ENCODE data around the gene BACE1.
A peak's percentile ranks its signal among the peaks of the same experiment; 100 is the strongest.
"Not testable (repeated sequence)": the region's sequence is repeated elsewhere in the genome, so short reads cannot be mapped to it uniquely, and the experiment has no call there.

BACE1 gene

DNA sequence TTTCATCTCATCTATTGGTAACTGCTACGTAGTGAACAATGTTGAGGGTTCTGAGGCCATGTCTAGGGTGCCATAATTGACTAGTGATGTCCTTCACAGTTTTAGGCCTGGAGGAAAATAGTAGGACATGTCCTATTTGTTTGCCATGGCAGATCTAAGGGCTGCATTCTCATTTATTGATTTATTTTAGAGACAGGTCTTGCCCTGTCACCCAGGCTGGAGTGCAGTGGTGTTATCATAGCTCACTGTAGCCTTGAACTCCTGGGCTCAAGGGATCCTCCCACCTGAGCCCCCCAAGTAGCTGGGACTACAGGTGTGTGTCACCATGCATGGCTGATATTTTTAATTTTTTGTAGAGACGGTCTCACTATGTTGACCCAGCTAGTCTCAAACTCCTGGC lies 16.8 kb upstream of the BACE1 start:
- H3K36me3 ChIP-seq (ENCODE audit: control insufficient read depth, insufficient read depth, low read length), result no peaks in the 10 kb centered on the region
- H3K79me2 ChIP-seq, result no peaks in the 10 kb centered on the region
- TF ChIP-seq, protein P1, sequence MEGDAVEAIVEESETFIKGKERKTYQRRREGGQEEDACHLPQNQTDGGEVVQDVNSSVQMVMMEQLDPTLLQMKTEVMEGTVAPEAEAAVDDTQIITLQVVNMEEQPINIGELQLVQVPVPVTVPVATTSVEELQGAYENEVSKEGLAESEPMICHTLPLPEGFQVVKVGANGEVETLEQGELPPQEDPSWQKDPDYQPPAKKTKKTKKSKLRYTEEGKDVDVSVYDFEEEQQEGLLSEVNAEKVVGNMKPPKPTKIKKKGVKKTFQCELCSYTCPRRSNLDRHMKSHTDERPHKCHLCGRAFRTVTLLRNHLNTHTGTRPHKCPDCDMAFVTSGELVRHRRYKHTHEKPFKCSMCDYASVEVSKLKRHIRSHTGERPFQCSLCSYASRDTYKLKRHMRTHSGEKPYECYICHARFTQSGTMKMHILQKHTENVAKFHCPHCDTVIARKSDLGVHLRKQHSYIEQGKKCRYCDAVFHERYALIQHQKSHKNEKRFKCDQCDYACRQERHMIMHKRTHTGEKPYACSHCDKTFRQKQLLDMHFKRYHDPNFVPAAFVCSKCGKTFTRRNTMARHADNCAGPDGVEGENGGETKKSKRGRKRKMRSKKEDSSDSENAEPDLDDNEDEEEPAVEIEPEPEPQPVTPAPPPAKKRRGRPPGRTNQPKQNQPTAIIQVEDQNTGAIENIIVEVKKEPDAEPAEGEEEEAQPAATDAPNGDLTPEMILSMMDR (IDR thresholded peaks at IDR 0.05), result no peak
- H3K4me3 ChIP-seq (ENCODE audit: low read depth, low read length), result no peak overlapping the region
- H3K9ac ChIP-seq, result no peak overlapping the region
- no peaks in the 10 kb centered on the region for H3K27me3 ChIP-seq (ENCODE audit: control insufficient read depth, insufficient read depth, low read length)
- H3K4me1 ChIP-seq, result no peaks in the 10 kb centered on the region
- H2AFZ ChIP-seq, result no peak overlapping the region
- no peaks in the 10 kb centered on the region for H3K9me3 ChIP-seq (ENCODE audit: control insufficient read depth, low read length)
- no peak overlapping the region for H3K27ac ChIP-seq
- no peak overlapping the region for H3K4me2 ChIP-seq (ENCODE audit: low read length)

- H2AFZ ChIP-seq, result peak overlapping the region; percentile 95
- peak overlapping the region; percentile 50 for H3K4me2 ChIP-seq (ENCODE audit: low read length)
- peak overlapping the region; percentile 28 for H3K9ac ChIP-seq
- no peaks in the 10 kb centered on the region for H3K9me3 ChIP-seq (ENCODE audit: control insufficient read depth, low read length)
- no peaks in the 10 kb centered on the region for H3K79me2 ChIP-seq
- H3K36me3 ChIP-seq (ENCODE audit: control insufficient read depth, insufficient read depth, low read length), result no peaks in the 10 kb centered on the region
- H3K4me3 ChIP-seq (ENCODE audit: low read depth, low read length), result peak overlapping the region; percentile 77
- no peaks in the 10 kb centered on the region for H3K4me1 ChIP-seq
- no peaks in the 10 kb centered on the region for H3K27me3 ChIP-seq (ENCODE audit: control insufficient read depth, insufficient read depth, low read length)
- H3K27ac ChIP-seq, result peak overlapping the region; percentile 76
- TF ChIP-seq, protein P1 (IDR thresholded peaks at IDR 0.05), result no peak
These were observed 12.4 kb upstream of the BACE1 start for GRCh38 chr11:117328375-117329010.

DNA sequence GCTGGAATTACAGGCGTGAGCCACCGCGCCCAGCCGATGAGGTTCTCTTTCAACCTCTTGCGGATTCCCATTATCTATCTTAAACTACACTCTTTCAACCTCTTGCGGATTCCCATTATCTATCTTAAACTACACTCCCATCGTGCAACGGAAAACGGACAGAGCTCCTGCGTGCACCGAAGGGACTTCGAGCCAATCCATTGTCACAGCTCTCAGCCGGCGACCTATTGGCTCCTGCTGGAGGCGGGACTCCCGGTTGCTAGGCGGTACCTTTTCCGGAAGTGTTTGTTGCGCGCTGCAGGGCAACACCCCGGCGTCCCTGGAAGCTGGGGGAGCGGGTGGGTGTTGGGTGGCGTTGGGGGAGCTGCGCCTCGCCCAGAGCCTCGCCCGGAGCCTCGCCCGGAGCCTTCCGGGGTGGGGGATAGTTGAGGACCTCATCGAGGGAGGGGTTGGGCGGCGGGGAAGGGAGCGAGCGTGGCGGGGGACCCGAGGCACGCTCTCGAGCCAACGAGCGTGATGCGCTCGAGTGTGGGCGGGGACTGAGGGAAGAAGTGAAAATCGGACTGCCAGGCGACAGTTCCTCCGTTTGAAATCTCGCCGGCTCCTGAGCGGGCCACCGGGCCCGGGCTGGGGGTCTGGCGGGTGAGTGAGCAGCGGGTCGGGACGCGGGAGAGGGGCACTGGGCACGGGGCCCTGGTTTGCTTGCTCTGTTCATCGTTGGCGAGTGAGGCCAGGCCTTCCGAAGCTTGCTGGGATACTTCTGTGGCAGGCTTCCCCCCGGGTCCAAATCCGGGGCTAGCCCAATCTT lies 11.7 kb upstream of the BACE1 start, which contains the start of gene CEP164:
Gene CEP164, plus strand, starts transcription at position 288 of the 808 bp plus-strand sequence. CDS start 10,733 bp downstream, outside the sequence.
- Histone ChIP-seq H2AFZ (peak within 1 kb of the TSS; percentile 95), H3K27ac (peak within 1 kb of the TSS; percentile 76), H3K4me2 (ENCODE audit: low read length) (peak within 1 kb of the TSS; percentile 50), H3K9me3 (ENCODE audit: control insufficient read depth, low read length) (no peaks in the 10 kb centered on the region), H3K9ac (peak within 1 kb of the TSS; percentile 28), H3K4me3 (ENCODE audit: low read depth, low read length) (peak within 1 kb of the TSS; percentile 77), H3K4me1 (no peaks in the 10 kb centered on the region), H3K27me3 (ENCODE audit: control insufficient read depth, insufficient read depth, low read length) (no peaks in the 10 kb centered on the region), H3K36me3 (ENCODE audit: control insufficient read depth, insufficient read depth, low read length) (no peaks in the 10 kb centered on the region), H3K79me2 (no peaks in the 10 kb centered on the region)
- TF ChIP-seq, protein P1 (IDR thresholded peaks at IDR 0.05), result no peak

GRCh38 chr11:117327255-117327566 lies 11.2 kb upstream of the BACE1 start:
- not testable (repeated sequence) for H3K27me3 ChIP-seq (ENCODE audit: control insufficient read depth, insufficient read depth, low read length); H3K4me2 ChIP-seq (ENCODE audit: low read length); H3K4me1 ChIP-seq; H3K36me3 ChIP-seq (ENCODE audit: control insufficient read depth, insufficient read depth, low read length); H3K9ac ChIP-seq; H3K4me3 ChIP-seq (ENCODE audit: low read depth, low read length); H3K9me3 ChIP-seq (ENCODE audit: control insufficient read depth, low read length); H3K79me2 ChIP-seq
- Histone ChIP-seq H3K27ac (peak overlapping the region; percentile 76), H2AFZ (peak overlapping the region; percentile 95)

DNA sequence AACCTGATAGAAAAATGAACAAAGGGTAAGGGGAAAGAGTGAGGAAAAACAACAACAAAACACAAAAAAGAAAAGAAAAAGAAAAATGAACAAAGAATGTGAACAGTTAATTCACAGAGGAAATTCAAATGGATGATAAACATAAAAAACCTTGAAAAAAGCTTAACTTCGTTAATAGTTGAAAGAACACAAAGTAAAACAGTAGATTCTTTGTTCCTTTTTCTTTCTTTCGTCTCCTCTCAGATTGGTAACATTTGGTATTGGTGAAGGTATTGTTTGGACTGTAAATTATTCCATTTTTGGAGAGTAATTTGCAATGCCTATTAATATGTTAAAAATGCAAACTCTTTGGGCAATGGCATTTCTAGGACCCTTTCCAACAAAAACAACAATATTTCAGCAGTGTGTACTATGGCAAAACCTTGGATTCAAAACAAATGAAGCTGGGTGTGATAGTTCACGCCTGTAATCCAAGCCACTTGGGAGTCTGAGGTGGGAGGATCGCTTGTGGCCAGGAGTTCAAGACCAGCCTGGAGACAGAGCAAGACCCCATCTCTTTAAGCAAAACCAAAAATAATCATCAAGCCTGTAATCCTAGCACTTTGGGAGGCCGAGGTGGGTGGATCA lies 3.3 kb upstream of the BACE1 start:
- Histone ChIP-seq H2AFZ (no peak overlapping the region), H3K4me2 (ENCODE audit: low read length) (no peak overlapping the region), H3K27me3 (ENCODE audit: control insufficient read depth, insufficient read depth, low read length) (no peaks in the 10 kb centered on the region), H3K4me3 (ENCODE audit: low read depth, low read length) (no peak overlapping the region), H3K79me2 (no peaks in the 10 kb centered on the region), H3K9ac (no peak overlapping the region), H3K36me3 (ENCODE audit: control insufficient read depth, insufficient read depth, low read length) (no peaks in the 10 kb centered on the region), H3K9me3 (ENCODE audit: control insufficient read depth, low read length) (no peaks in the 10 kb centered on the region), H3K4me1 (peaks cover 6% of the 10 kb centered on the region), H3K27ac (no peak overlapping the region)
- TF ChIP-seq, protein P1 (IDR thresholded peaks at IDR 0.05), result no peak
